Neuronal stem cell (in vitro differentiated cells): ENCODE measurements around the gene ADCK2.
"Not testable (repeated sequence)": the region's sequence is repeated elsewhere in the genome, so short reads cannot be mapped to it uniquely, and the experiment has no call there.

Source experiments
- DNase-seq: peaks from one replicate; pipeline ENCODE4 v3.0.0-alpha.2; 2013; ENCODE audit warnings: low spot score
- H2AFZ ChIP-seq: one replicate; pipeline ENCODE4 v1.6.1; 2013; ENCODE audit warnings: mild to moderate bottlenecking, low read length, inconsistent platforms
- H2AK5ac ChIP-seq: 2 replicates; pipeline ENCODE4 v1.6.1; 2013; ENCODE audit warnings: low read depth, mild to moderate bottlenecking, inconsistent platforms, low read length, moderate library complexity, mixed read lengths
- H2BK120ac ChIP-seq: 2 replicates; pipeline ENCODE4 v1.6.1; 2013; ENCODE audit warnings: low read depth, mild to moderate bottlenecking, inconsistent platforms, low read length, moderate library complexity, mixed read lengths
- H2BK12ac ChIP-seq: one replicate; pipeline ENCODE4 v1.6.1; 2013; ENCODE audit warnings: low read length, inconsistent platforms
- H2BK15ac ChIP-seq: 2 replicates; pipeline ENCODE4 v1.6.1; 2013; ENCODE audit warnings: mild to moderate bottlenecking, low read length, inconsistent platforms, mixed read lengths
- H2BK5ac ChIP-seq: one replicate; pipeline ENCODE4 v1.6.1; 2013; ENCODE audit warnings: inconsistent platforms, mild to moderate bottlenecking, low read length, moderate library complexity
- H3K14ac ChIP-seq: one replicate; pipeline ENCODE4 v1.6.1; 2013; ENCODE audit warnings: low read length, inconsistent platforms
- H3K18ac ChIP-seq: 2 replicates; pipeline ENCODE4 v1.6.1; 2013; ENCODE audit warnings: low read length, inconsistent platforms
- H3K23ac ChIP-seq: 2 replicates; pipeline ENCODE4 v1.6.1; 2013; ENCODE audit warnings: low read depth, mild to moderate bottlenecking, mixed read lengths, low read length, inconsistent platforms; ENCODE audit not compliant: poor library complexity
- H3K27ac ChIP-seq: replicated peaks from 3 replicates; pipeline ENCODE4 v1.5.1; 2013; ENCODE audit warnings: low read length, inconsistent platforms
- H3K27me3 ChIP-seq, 3 experiments: 2 replicates each; pipeline ENCODE4 v1.6.1; 2013; ENCODE audit warnings: low read length in 3 of 3, mild to moderate bottlenecking in 2 of 3, inconsistent platforms in 1 of 3, low read depth in 1 of 3, mixed read lengths in 1 of 3, moderate library complexity in 1 of 3; ENCODE audit not compliant: control insufficient read depth in 3 of 3, insufficient read depth in 3 of 3
- H3K36me3 ChIP-seq, 2 donors: replicated peaks in 1 of 2; 2 replicates each; pipeline ENCODE4 v1.6.1; 2013; ENCODE audit warnings: low read length in 2 of 2; ENCODE audit not compliant: control insufficient read depth in 2 of 2, insufficient read depth in 2 of 2
- H3K4ac ChIP-seq: 2 replicates; pipeline ENCODE4 v1.6.1; 2013; ENCODE audit warnings: inconsistent platforms, mild to moderate bottlenecking, low read length, moderate library complexity
- H3K4me1 ChIP-seq, 2 donors: 1 replicate in 1 of 2; 2 replicates in 1 of 2; pipeline ENCODE4 v1.6.1; 2013; ENCODE audit warnings: low read length in 2 of 2, low read depth in 1 of 2; ENCODE audit not compliant: control insufficient read depth in 2 of 2, insufficient read depth in 1 of 2
- H3K4me2 ChIP-seq: one replicate; pipeline ENCODE4 v1.6.1; 2013; ENCODE audit warnings: mild to moderate bottlenecking, low read length, inconsistent platforms; ENCODE audit not compliant: insufficient read depth, poor library complexity, severe bottlenecking
- H3K4me3 ChIP-seq, 2 donors: 2 replicates each; pipeline ENCODE4 v1.5.1; 2013; ENCODE audit warnings: low read length in 2 of 2, mild to moderate bottlenecking in 2 of 2, inconsistent platforms in 1 of 2, moderate library complexity in 1 of 2
- H3K79me1 ChIP-seq: one replicate; pipeline ENCODE4 v1.6.1; 2013; ENCODE audit warnings: low read depth, mild to moderate bottlenecking, inconsistent platforms, low read length, moderate library complexity
- H3K9ac ChIP-seq: one replicate; pipeline ENCODE4 v1.6.1; 2013; ENCODE audit warnings: mild to moderate bottlenecking, low read depth, low read length, inconsistent platforms; ENCODE audit not compliant: poor library complexity
- H3K9me3 ChIP-seq, 2 donors: replicated peaks in 1 of 2; 2 replicates each; pipeline versions ENCODE3 to v1.6.1; 2013; ENCODE audit warnings: low read length in 2 of 2, mild to moderate bottlenecking in 2 of 2, inconsistent platforms in 1 of 2, low read depth in 1 of 2, mixed read lengths in 1 of 2, moderate library complexity in 1 of 2; ENCODE audit not compliant: control insufficient read depth in 2 of 2, insufficient read depth in 1 of 2
- H4K8ac ChIP-seq: one replicate; pipeline ENCODE4 v1.6.1; 2013; ENCODE audit warnings: low read depth, mild to moderate bottlenecking, inconsistent platforms, low read length, moderate library complexity
- H4K91ac ChIP-seq: one replicate; pipeline ENCODE4 v1.6.1; 2013; ENCODE audit warnings: low read length, low read depth, mild to moderate bottlenecking, inconsistent platforms; ENCODE audit not compliant: poor library complexity
- WGBS, 2 donors: extraction: QIAGEN DNeasy Blood & Tissue Kit; methylation state at CpG; one replicate each; pipeline ENCODE4 v1.1.7; 2013; ENCODE audit warnings: missing lambda C conversion rate in 2 of 2, mixed read lengths in 1 of 2; ENCODE audit not compliant: insufficient read length in 2 of 2, insufficient replicate concordance in 1 of 2; ENCODE audit errors: extremely low coverage in 2 of 2; 5-methylcytosine and 5-hydroxymethylcytosine counted together

The ADCK2 gene

DNA sequence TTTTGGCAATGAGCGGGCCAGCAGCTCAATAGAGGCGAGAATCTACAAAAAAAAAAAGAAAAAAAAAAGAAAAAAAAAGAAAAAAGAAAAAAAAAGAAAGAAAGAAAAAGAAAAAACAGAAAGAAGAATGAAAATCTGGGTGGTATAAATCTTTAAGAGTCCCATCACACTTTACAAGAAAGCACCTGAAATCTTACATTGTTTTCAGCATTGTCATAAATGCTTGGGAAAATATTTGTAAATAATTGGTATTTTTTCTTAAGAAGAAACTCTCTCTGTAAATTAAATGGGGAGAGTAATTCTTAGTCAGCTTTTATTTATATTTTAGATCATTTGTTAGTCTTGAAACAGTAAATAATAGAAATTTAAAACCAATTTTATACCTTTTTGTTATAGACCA, 62.0 kb downstream of the ADCK2 start:
- no peak overlapping the region for H3K4me3 ChIP-seq
- no peak overlapping the region for H4K91ac ChIP-seq
- H3K27me3 ChIP-seq: no peaks in the 10 kb centered on the region
- no peak overlapping the region for H2BK120ac ChIP-seq
- H3K79me1 ChIP-seq: no peaks in the 10 kb centered on the region
- no peak overlapping the region for H3K9ac ChIP-seq
- WGBS, 2 donors: no CpG with 5 or more reads among the region's 2 CpGs
- no peaks in the 10 kb centered on the region for H3K4me1 ChIP-seq
- H3K27ac ChIP-seq: no peak overlapping the region
- no peak overlapping the region for H2BK12ac ChIP-seq
- no peaks in the 10 kb centered on the region for H3K9me3 ChIP-seq
- H3K18ac ChIP-seq: no peak overlapping the region
- H3K36me3 ChIP-seq: peaks cover 4 to 67% of the 10 kb centered on the region in 2 donors
- DNase-seq: no peak
- H3K23ac ChIP-seq: no peak overlapping the region
- no peak overlapping the region for H2AK5ac ChIP-seq
- H4K8ac ChIP-seq: no peak overlapping the region
- H3K4ac ChIP-seq: no peak overlapping the region
- no peak overlapping the region for H2AFZ ChIP-seq
- H3K4me2 ChIP-seq: no peak overlapping the region
- no peak overlapping the region for H2BK5ac ChIP-seq
- no peak overlapping the region for H2BK15ac ChIP-seq
- no peak overlapping the region for H3K14ac ChIP-seq

DNA sequence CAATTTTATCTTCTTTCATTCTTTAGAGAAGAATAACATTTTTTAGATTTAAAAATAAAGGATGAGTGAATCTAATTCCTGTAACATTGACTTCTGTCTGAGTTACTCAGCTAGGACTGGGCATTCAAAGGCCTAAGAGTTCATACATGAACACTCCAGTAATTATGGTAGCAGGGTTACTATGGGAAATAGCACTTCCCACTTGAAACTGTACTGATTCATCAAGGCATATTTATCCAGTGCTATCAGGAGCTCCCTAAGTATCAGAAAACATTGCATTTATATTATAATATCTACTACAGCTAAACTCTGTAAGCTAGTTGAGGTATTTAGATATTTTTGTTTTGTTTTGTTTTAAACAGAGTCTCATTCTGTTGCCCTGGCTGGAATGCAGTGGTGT, 65.5 kb downstream of the ADCK2 start:
- no peaks in the 10 kb centered on the region for H3K27me3 ChIP-seq
- H3K27ac ChIP-seq: no peak overlapping the region
- peaks cover 2 to 51% of the 10 kb centered on the region in 2 donors for H3K36me3 ChIP-seq
- H3K9me3 ChIP-seq: no peaks in the 10 kb centered on the region
- no peak overlapping the region for H4K91ac ChIP-seq
- no peak overlapping the region for H2BK15ac ChIP-seq
- no peak overlapping the region for H3K9ac ChIP-seq
- H2BK5ac ChIP-seq: no peak overlapping the region
- H3K18ac ChIP-seq: no peak overlapping the region
- no peaks in the 10 kb centered on the region for H3K79me1 ChIP-seq
- no peak overlapping the region for H4K8ac ChIP-seq
- H3K4me1 ChIP-seq: no peaks in the 10 kb centered on the region
- H2AFZ ChIP-seq: no peak overlapping the region
- H3K23ac ChIP-seq: no peak overlapping the region
- no peak overlapping the region for H3K4ac ChIP-seq
- H3K4me2 ChIP-seq: no peak overlapping the region
- no peak overlapping the region for H2BK120ac ChIP-seq
- no peak overlapping the region for H3K4me3 ChIP-seq
- H2AK5ac ChIP-seq: no peak overlapping the region
- no peak for DNase-seq
- no peak overlapping the region for H3K14ac ChIP-seq
- H2BK12ac ChIP-seq: no peak overlapping the region

DNA sequence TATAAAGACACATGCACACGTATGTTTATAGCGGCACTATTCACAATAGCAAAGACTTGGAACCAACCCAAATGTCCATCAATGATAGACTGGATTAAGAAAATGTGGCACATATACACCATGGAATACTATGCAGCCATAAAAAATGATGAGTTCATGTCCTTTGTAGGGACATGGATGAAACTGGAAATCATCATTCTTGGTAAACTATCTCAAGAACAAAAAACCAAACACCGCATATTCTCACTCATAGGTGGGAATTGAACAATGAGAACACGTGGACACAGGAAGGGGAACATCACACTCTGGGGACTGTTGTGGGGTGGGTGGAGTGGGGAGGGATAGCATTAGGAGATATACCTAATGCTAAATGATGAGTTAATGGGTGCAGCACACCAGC, 70.5 kb downstream of the ADCK2 start:
- H3K4ac ChIP-seq, H3K4me1 ChIP-seq, H3K23ac ChIP-seq, H2AFZ ChIP-seq, H3K27ac ChIP-seq, H2BK5ac ChIP-seq, H3K14ac ChIP-seq, H4K8ac ChIP-seq, H3K79me1 ChIP-seq, H3K9me3 ChIP-seq, H2BK120ac ChIP-seq, H4K91ac ChIP-seq, DNase-seq, H2BK15ac ChIP-seq, H3K18ac ChIP-seq, H3K4me2 ChIP-seq, H2AK5ac ChIP-seq, H3K27me3 ChIP-seq, H3K4me3 ChIP-seq, H3K9ac ChIP-seq, H2BK12ac ChIP-seq: not testable (repeated sequence)
- H3K36me3 ChIP-seq: peaks cover 2 to 47% of the 10 kb centered on the region in 2 donors
- WGBS, 2 donors: no CpG with 5 or more reads among the region's 4 CpGs

DNA sequence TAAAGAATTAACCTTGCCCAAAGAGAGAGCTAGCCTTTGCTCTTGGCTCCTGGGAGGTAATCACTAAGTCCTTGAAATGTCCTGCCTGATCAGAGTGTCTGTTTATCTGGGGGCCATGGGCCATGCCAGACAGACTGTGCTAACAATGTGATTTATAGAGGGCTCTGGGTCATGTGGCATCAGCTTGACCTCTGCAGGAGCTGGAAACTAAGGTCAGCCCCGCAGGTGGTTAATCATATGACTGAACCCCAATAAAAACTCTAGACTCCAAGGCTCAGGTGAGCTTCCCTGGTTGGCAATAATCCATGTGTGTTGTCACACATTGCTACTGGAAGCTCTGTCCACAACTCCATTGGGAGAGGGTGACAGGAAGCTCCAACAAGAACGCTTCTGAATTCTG, 71.3 kb downstream of the ADCK2 start:
- Histone ChIP-seq H3K36me3 (peaks cover 2 to 47% of the 10 kb centered on the region in 2 donors), H2BK12ac (no peak overlapping the region), H3K18ac (no peak overlapping the region), H2BK5ac (no peak overlapping the region), H2BK15ac (no peak overlapping the region), H3K4ac (no peak overlapping the region), H3K23ac (no peak overlapping the region), H2AK5ac (no peak overlapping the region), H4K8ac (no peak overlapping the region), H3K27ac (no peak overlapping the region), H3K14ac (no peak overlapping the region), H3K9me3 (no peaks in the 10 kb centered on the region), H3K4me3 (no peak overlapping the region), H3K27me3 (no peaks in the 10 kb centered on the region), H3K9ac (no peak overlapping the region), H3K4me2 (no peak overlapping the region), H4K91ac (no peak overlapping the region), H2AFZ (no peak overlapping the region), H3K4me1 (no peaks in the 10 kb centered on the region), H2BK120ac (no peak overlapping the region), H3K79me1 (no peaks in the 10 kb centered on the region)
- DNase-seq: no peak
- WGBS, 2 donors: no CpG with 5 or more reads among the region's 2 CpGs
